Central memory CD8-positive, alpha-beta T cell (primary cell): Measurements from ENCODE around the gene EEF1AKMT2.
"Not testable (repeated sequence)": the region's sequence is repeated elsewhere in the genome, so short reads cannot be mapped to it uniquely, and the experiment has no call there.

ENCODE experiments used
- ATAC-seq: fragments of 150-1000 bp; cut with Tn5 transposase; replicated peaks from 2 replicates; pipeline ENCODE4 v1.10.0; 2022; ENCODE audit warnings: mild to moderate bottlenecking, moderate FRiP score, moderate number of reproducible peaks; ENCODE audit not compliant: poor library complexity, severe bottlenecking; ENCODE audit errors: extremely low read depth
- DNase-seq, 2 donors: peaks; one replicate each; pipeline ENCODE4 v3.0.0; 2021; ENCODE audit warnings: low spot score in 2 of 2
- H3K27ac Mint-ChIP-seq: one replicate; pipeline ENCODE4 v1.8.0; 2022; ENCODE audit warnings: low read depth, mild to moderate bottlenecking, moderate library complexity, mixed read lengths
- H3K27me3 Mint-ChIP-seq: one replicate; pipeline ENCODE4 v1.8.0; 2022; ENCODE audit warnings: mixed read lengths
- H3K36me3 Mint-ChIP-seq: one replicate; pipeline ENCODE4 v1.8.0; 2022; ENCODE audit warnings: mild to moderate bottlenecking, moderate library complexity, mixed read lengths; ENCODE audit not compliant: insufficient read depth
- H3K4me1 Mint-ChIP-seq: one replicate; pipeline ENCODE4 v1.8.0; 2022; ENCODE audit warnings: mixed read lengths
- H3K4me3 Mint-ChIP-seq: one replicate; pipeline ENCODE4 v1.8.0; 2022; ENCODE audit warnings: mild to moderate bottlenecking, moderate library complexity, mixed read lengths
- H3K9me3 Mint-ChIP-seq: one replicate; pipeline ENCODE4 v1.8.0; 2022; ENCODE audit warnings: mixed read lengths

The EEF1AKMT2 gene

DNA sequence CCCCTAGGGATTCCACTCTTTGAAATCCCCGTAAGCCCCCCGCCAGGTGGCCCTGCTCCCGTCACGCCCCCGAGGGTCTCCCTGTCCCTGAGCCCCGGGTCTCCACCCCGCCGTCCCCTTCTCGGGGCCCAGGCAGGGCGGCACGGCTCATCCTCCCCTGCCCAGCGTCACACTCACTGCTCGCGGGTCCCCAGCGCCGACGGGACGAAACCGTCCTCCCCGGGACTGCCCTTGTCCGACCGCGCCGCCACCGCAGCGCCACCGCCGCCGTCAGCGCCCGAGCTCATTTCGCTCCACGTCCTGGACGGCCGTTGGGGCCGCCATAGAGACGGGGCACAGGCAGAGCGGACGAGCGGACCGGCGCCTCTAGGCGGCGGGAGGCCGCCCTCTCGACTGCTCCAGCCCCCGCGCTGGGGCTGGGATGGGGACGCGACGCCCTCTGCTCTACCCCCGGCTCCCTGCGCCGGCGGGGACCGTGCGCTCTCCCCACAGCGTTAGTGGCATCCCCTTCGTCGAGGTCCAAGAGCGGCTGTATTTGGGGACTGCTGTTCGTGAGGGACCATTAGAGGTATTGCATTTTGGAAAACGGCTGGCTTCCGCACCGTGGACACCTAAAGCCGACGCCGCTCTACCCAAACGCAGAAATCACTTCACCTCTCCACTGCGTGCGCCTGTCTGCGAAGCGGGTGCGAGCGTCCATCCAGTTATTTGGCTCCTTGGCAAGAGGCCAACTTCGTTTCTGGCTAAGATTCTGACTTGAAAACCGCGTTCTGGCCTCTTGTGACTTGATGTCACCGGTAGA is at the start of gene EEF1AKMT2:
EEF1AKMT2 (minus strand) TSS at position 341 of the 802 bp plus-strand sequence; CDS start at position 287, 54 bp downstream.
- DNase-seq (peak; percentile 71 to 73), ATAC-seq (peak; percentile 94)
- H3K27me3 Mint-ChIP-seq = no peaks in the 10 kb centered on the region
- peak within 1 kb of the TSS; percentile 93 for H3K27ac Mint-ChIP-seq
- H3K4me3 Mint-ChIP-seq = peak within 1 kb of the TSS; percentile 96
- H3K4me1 Mint-ChIP-seq = peaks cover 18% of the 10 kb centered on the region
- H3K36me3 Mint-ChIP-seq = peaks cover 24% of the 10 kb centered on the region
- H3K9me3 Mint-ChIP-seq = no peaks in the 10 kb centered on the region

DNA sequence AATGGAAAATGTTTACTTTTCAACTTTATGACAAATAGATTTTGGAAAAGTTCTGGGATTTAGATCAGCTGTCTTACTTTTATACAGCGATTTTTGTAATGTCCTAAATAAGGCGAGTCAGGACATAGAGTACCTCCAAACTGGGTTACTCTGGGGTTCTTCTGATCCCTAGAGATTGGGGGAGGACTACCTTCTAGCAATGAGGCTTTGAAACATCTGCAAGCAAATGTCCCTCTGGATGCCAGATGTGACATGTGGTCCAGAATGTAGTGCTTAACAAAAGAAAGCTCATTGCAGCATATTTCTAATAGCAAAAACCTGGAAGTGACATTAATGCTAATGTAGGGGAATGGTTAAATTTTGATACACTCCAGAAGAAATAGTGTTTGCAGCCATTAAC is 46.0 kb upstream of the EEF1AKMT2 start:
- no peak overlapping the region for H3K4me3 Mint-ChIP-seq
- no peaks in the 10 kb centered on the region for H3K4me1 Mint-ChIP-seq
- no peak for ATAC-seq
- no peaks in the 10 kb centered on the region for H3K9me3 Mint-ChIP-seq
- no peak overlapping the region for H3K27ac Mint-ChIP-seq
- DNase-seq = no peak
- no peaks in the 10 kb centered on the region for H3K27me3 Mint-ChIP-seq
- peaks cover 27% of the 10 kb centered on the region for H3K36me3 Mint-ChIP-seq

DNA sequence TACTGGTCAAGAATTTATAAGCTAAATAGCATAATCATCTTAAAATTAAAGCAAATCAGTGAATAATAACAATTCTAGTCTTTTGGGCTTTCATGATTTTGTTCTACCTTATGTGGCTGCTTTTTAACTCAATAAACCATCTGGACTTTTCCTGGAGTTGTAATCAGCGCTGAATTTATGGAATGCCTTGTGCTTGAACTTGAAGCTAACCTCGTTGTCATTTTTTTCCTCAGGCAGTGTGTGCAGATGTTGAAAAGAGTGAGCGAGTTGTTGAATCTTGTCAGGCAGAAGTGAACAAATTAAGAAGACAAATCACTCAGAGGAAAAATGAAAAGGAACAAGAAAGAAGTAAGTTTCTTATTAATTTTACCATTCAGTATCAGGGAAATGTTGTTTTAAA is 39.4 kb upstream of the EEF1AKMT2 start:
- no peaks in the 10 kb centered on the region for H3K27me3 Mint-ChIP-seq
- H3K36me3 Mint-ChIP-seq = peaks cover 75% of the 10 kb centered on the region
- H3K27ac Mint-ChIP-seq = no peak overlapping the region
- no peaks in the 10 kb centered on the region for H3K9me3 Mint-ChIP-seq
- H3K4me1 Mint-ChIP-seq = no peaks in the 10 kb centered on the region
- DNase-seq (no peak), ATAC-seq (no peak)
- no peak overlapping the region for H3K4me3 Mint-ChIP-seq

DNA sequence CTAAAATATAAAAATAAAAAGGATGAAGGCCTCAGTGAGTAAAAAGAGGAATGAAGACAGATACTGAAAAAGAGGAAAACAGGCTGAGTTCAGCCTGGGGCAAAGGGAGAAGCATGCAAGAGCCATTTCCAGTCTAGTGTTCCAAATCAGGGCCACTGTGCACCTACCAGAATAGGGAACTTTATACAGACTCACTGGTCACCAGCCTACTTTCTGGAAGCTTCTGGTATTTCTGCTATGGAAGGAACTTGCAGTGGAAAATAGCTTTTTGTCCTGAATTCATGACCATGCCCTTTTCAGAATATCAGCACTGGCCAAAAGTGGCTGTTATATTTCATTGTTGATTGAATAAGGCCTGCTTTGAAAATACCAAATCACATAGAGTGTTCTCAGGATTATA is 38.8 kb upstream of the EEF1AKMT2 start:
- no peak for ATAC-seq
- H3K4me1 Mint-ChIP-seq = no peaks in the 10 kb centered on the region
- H3K27me3 Mint-ChIP-seq = no peaks in the 10 kb centered on the region
- no peak for DNase-seq
- H3K36me3 Mint-ChIP-seq = peaks cover 69% of the 10 kb centered on the region
- no peak overlapping the region for H3K27ac Mint-ChIP-seq
- no peaks in the 10 kb centered on the region for H3K9me3 Mint-ChIP-seq
- H3K4me3 Mint-ChIP-seq = no peak overlapping the region

DNA sequence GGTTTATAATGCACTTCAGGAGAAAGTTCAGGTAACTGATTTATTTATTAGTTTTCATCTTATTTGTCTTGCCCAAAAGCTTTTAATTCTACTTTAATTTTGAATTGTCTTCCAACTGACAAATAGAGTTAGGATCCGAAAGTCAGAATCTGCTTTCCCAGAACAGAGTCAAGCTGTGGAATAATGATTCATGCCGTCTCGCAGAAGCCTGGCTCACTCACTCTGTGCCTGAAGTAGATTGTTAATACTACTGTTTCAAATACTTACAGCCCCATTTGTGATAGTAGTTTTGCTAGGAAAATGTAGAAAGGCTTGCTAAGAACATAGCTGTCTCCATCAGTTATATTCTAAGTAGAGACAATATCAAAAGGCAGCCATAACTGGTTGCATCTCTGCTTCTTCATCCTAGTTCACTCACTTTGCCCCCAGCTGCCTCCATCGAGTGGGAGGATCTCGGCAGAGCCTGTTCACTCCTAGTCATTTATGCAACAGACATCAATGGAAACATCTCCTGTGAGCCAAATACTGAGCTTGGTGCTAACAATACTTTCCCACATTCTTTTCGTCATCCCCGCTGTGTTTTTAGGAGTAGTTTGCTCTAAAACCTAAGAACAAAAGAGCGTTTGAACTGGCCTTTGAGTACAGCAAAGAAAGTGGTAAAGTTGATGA is 37.9 kb upstream of the EEF1AKMT2 start:
- no peak for DNase-seq
- H3K27me3 Mint-ChIP-seq = no peaks in the 10 kb centered on the region
- no peaks in the 10 kb centered on the region for H3K9me3 Mint-ChIP-seq
- no peak overlapping the region for H3K4me3 Mint-ChIP-seq
- peaks cover 63% of the 10 kb centered on the region for H3K36me3 Mint-ChIP-seq
- H3K27ac Mint-ChIP-seq = no peak overlapping the region
- ATAC-seq = no peak
- H3K4me1 Mint-ChIP-seq = no peaks in the 10 kb centered on the region

DNA sequence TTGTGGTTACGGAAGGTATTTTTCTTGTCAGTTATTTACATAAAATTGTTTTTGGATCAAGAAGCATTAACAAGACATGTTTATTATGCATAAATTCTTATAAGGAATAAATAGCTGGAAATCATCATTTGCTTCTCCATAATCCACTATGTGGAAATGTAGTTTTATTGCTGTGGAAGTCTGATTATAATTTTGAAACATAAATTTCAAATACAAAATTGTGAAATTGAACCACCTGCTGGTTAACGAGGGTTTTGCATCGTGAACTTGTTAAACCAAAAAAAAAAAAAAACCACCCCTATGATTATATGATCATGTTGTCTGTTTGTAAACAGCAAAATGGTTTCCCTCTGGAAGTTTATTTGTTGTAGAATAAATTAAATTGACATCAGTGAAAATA is 35.8 kb upstream of the EEF1AKMT2 start:
- Mint-ChIP-seq H3K36me3 (peaks cover 54% of the 10 kb centered on the region), H3K4me3 (no peak overlapping the region), H3K4me1 (no peaks in the 10 kb centered on the region), H3K27ac (no peak overlapping the region), H3K27me3 (no peaks in the 10 kb centered on the region), H3K9me3 (no peaks in the 10 kb centered on the region)
- DNase-seq (no peak), ATAC-seq (no peak)

DNA sequence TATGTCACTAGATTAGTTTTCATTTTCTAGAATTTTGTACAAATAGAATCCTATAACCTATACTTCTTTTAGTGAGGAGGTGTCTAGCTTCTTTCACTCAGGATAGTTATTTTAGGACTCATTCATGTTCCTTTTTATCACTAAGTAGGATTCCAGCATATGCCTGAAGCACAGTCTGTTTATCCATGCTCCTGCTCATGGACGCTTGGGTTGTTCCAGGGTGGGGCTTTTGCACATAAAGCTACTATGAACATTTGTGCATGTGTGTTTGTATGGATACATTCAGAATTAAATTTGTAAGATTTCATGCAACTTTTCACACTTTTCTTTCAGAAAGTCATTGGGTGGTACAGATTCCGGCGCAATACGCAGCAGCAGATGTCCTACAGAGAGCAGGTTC is 34.6 kb upstream of the EEF1AKMT2 start:
- Mint-ChIP-seq H3K27me3 (no peaks in the 10 kb centered on the region), H3K4me3 (no peak overlapping the region), H3K4me1 (no peaks in the 10 kb centered on the region), H3K27ac (no peak overlapping the region), H3K9me3 (no peaks in the 10 kb centered on the region), H3K36me3 (peaks cover 50% of the 10 kb centered on the region)
- ATAC-seq (no peak), DNase-seq (no peak)

DNA sequence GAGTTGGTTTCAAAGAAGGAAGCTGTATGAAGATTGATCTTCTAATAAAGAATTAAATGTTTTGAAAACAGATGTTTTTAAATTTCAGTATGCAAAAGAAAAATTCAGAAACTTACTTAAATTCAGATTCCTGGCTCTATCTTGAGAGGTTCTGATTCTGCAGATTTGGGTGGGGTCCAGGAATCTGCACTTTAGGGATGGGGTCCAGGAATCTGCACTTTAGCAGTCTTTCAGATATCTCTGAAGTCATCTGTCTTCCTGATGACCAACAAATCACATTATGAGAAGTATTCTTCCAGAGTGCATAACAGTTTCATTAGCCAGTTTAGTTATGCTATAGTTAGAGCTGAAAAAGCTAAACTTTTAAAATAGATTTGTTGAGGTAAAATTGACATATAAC is 34.0 kb upstream of the EEF1AKMT2 start:
- Mint-ChIP-seq H3K27ac (no peak overlapping the region), H3K4me3 (no peak overlapping the region), H3K27me3 (no peaks in the 10 kb centered on the region), H3K36me3 (peaks cover 49% of the 10 kb centered on the region), H3K9me3 (no peaks in the 10 kb centered on the region), H3K4me1 (no peaks in the 10 kb centered on the region)
- no peak for DNase-seq
- no peak for ATAC-seq

DNA sequence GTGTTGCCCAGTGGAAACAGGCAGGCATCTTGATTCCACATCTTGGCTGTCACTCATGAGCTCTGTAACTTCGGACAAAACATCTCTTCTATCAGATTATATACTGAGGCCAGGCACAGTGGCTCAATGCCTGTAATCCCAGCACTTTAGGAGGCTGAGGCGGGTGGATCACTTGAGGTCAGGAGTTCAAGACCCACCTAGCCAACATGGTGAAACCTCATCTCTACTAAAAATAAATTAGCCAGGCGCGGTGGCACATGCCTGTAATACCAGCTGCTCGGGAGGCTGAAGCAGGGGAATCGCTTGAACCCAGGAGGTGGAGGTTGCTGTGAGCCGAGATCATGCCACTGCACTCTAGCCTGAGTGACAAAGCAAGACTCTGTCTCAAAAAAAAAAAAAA is 33.2 kb upstream of the EEF1AKMT2 start:
- H3K27ac Mint-ChIP-seq, ATAC-seq, H3K4me1 Mint-ChIP-seq, H3K4me3 Mint-ChIP-seq, H3K27me3 Mint-ChIP-seq, DNase-seq, H3K9me3 Mint-ChIP-seq: not testable (repeated sequence)
- H3K36me3 Mint-ChIP-seq = peaks cover 44% of the 10 kb centered on the region

DNA sequence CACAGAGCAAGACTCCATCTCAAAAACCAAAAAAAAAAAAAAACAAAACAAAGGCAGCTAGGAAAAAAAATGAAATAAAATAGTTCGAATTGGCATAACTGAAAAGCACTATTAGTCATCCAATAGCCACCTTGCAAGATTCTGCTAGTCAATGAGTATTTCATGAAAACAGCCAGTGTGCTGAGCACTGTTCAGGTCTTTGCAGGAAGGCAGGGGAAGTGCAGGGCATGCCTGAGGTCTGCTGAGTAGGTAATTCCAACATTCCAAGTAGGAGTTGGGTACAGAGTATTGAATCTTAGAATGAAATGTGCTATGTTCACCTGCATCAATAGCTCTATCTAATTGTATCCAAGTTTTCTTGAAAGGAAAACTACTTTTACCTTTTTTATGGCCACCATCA is 32.8 kb upstream of the EEF1AKMT2 start:
- no peak overlapping the region for H3K4me3 Mint-ChIP-seq
- peaks cover 42% of the 10 kb centered on the region for H3K36me3 Mint-ChIP-seq
- ATAC-seq = no peak
- H3K4me1 Mint-ChIP-seq = no peaks in the 10 kb centered on the region
- no peaks in the 10 kb centered on the region for H3K9me3 Mint-ChIP-seq
- peak overlapping the region; percentile 38 for H3K27ac Mint-ChIP-seq
- DNase-seq = no peak
- H3K27me3 Mint-ChIP-seq = no peaks in the 10 kb centered on the region

DNA sequence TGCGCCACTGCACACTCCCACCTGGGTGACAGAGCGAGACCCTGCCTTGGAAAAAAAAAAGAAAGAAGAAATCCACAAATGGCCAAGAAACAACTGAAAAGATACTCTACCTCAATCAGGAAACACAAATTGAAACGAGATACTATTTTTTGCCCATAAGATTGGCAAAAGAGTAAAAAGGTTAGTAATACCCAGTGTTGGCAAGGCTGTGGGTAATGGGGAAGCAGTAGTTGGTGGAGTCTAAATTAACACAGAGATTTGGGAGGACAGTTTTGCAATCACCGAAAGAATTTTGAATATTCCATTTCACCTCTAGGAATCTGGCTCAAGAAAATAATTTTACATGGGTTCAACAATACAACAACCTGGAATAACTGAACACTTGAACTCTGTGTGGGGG is 29.8 kb upstream of the EEF1AKMT2 start:
- DNase-seq (no peak), ATAC-seq (no peak)
- H3K36me3 Mint-ChIP-seq = peaks cover 32% of the 10 kb centered on the region
- H3K9me3 Mint-ChIP-seq = no peaks in the 10 kb centered on the region
- H3K27me3 Mint-ChIP-seq = no peaks in the 10 kb centered on the region
- no peaks in the 10 kb centered on the region for H3K4me1 Mint-ChIP-seq
- no peak overlapping the region for H3K27ac Mint-ChIP-seq
- no peak overlapping the region for H3K4me3 Mint-ChIP-seq

DNA sequence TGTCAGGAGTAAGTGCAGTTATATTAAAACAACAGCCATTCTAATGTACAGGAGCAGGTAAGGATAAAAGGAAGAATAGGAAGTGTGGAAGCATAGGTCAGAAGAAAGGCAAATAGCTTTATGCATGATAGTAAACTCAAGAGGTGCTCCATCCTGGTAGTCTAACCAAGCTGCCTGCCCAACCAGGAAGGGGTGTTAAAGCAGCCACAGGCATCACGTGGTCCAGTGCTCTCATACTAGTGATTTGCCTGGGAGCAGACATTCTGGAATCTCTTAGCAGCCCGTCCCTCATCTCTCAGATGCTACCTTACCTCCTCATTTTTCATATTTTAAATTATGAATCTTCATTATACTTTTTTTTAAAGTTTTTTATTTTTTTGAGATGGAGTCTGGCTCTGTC is 28.4 kb upstream of the EEF1AKMT2 start:
- no peak overlapping the region for H3K27ac Mint-ChIP-seq
- no peak for ATAC-seq
- no peak overlapping the region for H3K4me3 Mint-ChIP-seq
- no peaks in the 10 kb centered on the region for H3K4me1 Mint-ChIP-seq
- no peaks in the 10 kb centered on the region for H3K9me3 Mint-ChIP-seq
- no peaks in the 10 kb centered on the region for H3K27me3 Mint-ChIP-seq
- no peak for DNase-seq
- H3K36me3 Mint-ChIP-seq = peaks cover 35% of the 10 kb centered on the region

DNA sequence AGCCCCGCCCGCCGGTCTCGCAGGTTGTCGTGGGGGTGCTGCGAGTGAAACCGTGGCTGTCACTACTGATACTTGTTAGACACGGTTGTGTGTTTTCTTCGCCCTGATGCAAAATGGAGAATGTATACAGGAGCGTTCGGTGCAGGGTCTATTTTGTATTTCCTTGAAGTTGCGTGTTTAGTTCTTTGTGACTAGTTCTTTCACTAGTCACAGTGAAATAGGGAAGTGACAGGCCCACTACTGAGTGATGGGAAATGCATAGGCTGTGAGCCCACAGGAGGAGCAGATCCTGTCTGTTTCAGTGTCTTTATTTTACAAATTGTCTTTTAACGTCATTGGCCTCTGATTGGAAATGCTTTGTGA is 10.6 kb upstream of the EEF1AKMT2 start:
- Mint-ChIP-seq H3K36me3 (peaks cover 7% of the 10 kb centered on the region), H3K27ac (peak overlapping the region; percentile 87), H3K4me3 (peak overlapping the region; percentile 85), H3K9me3 (no peaks in the 10 kb centered on the region), H3K27me3 (peaks cover 11% of the 10 kb centered on the region), H3K4me1 (peaks cover 7% of the 10 kb centered on the region)
- no peak for ATAC-seq
- no peak for DNase-seq
